ENCODE results near the gene ZNF487.
"Not testable (repeated sequence)": the region's sequence is repeated elsewhere in the genome, so short reads cannot be mapped to it uniquely, and the experiment has no call there.

Gene ZNF487

GRCh38 chr10:43437141-43437870 is 395 bp downstream of the ZNF487 start:
- peak; percentile 76 for DNase-seq

GRCh38 chr10:43440463-43441134 is 3.7 kb downstream of the ZNF487 start:
- DNase-seq: no peak

GRCh38 chr10:43444323-43444722 is 7.4 kb downstream of the ZNF487 start:
- no peak for DNase-seq

GRCh38 chr10:43444897-43445466 is 8.1 kb downstream of the ZNF487 start:
- no peak for DNase-seq

- DNase-seq: not testable (repeated sequence)
These were observed 9.5 kb downstream of the ZNF487 start for GRCh38 chr10:43446219-43447017.

DNA sequence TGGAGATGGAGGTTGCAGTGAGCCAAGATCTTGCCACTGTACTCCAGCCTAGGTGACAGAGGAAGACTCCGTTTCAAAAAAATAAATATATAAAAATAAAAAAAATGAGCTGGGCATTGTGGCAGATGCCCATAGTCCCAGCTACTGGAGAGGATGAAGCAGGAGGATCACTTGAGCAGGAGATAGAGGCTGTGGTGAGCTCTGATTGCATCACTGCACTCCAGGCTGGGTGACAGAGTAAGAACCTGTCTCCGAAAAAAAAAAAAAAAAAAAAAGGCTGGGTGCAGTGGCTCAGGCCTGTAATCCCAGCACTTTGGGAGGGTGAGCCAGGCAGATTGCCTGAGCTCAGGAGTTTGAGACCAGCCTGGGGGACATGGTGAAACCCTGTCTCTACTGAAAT is 11.8 kb downstream of the ZNF487 start:
- no peak for DNase-seq

GRCh38 chr10:43452356-43452914 is 15.5 kb downstream of the ZNF487 start:
- DNase-seq: no peak

DNA sequence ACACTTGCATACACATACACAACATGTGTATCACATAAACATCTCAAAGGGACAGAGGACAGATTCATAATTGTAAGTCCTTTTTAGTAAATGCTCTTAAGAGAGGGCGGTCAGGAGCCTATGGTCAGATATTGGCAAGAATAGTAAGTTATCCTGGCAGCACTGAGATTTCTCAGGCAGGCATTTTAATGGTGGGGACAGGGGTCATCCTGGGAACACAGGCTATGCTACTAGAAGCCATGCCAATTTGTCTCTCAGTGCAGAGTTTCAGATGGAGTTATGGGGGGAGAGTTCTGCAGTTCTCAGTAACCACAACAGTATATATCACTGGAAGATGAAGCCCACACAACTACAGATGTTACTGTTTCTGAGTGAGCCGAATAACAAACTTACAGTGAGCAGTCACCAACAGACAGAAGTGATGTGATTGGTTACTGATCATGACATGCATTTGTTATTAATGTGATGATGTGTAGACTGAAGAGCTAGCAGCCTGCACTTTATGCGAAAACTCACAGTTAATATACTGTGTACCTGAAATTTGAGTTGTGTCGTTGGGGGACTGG is 16.4 kb downstream of the ZNF487 start:
- no peak for DNase-seq

DNA sequence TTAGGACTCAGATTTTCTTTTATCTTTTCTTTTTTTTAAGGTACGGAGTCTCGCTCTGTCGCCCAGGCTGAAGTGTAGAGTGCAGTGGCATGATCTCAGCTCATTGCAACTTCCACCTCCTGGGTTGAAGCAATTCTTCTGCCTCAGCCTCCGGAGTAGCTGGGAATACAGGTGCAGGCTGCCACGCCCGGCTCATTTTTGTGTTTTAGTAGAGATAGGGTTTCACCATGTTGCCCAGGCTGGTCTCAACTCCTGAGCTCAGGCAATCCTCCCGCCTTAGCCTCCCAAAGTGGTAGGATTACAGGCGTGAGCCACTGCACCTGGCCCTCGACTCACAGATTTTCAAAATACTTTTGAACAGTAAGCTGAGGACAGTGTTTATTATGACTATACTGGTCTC is 17.1 kb downstream of the ZNF487 start:
- not testable (repeated sequence) for DNase-seq

DNA sequence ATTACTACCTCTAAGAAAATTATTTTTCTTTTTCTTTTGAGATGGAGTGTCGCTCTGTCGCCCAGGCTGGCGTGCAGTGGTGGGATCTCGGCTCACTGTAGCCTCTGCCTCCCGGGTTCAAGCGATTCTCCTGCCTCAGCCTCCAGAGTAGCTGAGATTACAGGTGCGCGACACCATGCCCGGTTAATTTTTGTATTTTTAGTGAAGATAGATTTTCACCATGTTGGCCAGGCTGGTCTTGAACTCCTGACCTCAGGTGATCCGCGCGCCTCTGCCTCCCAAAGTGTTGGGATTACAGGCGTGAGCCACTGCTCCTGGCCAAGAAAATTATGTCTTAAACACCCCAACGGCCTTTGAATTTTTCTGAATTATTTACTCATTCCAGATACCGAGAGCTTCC is 19.6 kb downstream of the ZNF487 start:
- DNase-seq: not testable (repeated sequence)

GRCh38 chr10:43458227-43458626 is 21.3 kb downstream of the ZNF487 start:
- no peak for DNase-seq

- DNase-seq: peak; percentile 25
These were observed 25.0 kb downstream of the ZNF487 start for GRCh38 chr10:43461950-43462349.

GRCh38 chr10:43465086-43465735 is 28.3 kb downstream of the ZNF487 start:
- DNase-seq: not testable (repeated sequence)

GRCh38 chr10:43465736-43466120 is 28.8 kb downstream of the ZNF487 start:
- not testable (repeated sequence) for DNase-seq

GRCh38 chr10:43471146-43471545 is 34.2 kb downstream of the ZNF487 start:
- DNase-seq: no peak

DNA sequence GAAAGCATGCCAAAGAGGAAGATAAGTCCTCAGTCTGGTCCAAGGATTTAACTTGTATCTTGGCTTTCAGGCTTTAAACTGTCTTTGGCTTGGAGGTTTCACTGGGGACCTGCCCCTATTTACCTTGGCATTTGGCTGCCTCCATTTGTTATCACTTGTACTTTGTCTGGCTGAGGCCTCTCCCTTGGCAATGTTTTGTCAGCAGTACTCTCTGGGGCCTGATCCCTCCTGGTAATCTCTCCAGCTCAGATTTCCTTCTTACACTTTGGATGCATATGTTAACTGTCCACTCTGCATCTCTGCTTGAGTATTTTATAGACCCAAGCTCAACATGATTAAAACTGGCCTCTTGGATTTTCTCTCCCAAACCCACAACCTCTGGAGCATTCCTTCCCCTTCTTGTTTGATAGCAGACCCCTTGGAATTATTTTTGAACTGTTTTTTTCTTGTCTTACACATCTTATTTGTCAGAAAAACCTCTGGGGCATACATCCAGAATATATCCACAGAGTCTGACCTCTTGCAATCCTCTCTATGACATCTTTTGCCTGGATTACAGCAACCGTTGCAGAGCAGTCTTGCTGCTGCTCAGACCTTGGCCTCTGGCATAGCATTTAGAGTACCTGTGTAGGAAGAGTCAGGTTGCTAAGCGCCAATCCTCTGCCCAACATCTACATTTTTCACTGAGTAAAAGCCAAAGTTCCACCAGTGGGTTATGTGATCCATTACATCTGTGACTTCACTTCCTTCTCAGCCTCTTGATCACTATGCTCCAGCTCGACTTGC is 35.2 kb downstream of the ZNF487 start:
- DNase-seq: no peak

GRCh38 chr10:43479275-43479674 is 42.4 kb downstream of the ZNF487 start:
- no peak for DNase-seq

DNA sequence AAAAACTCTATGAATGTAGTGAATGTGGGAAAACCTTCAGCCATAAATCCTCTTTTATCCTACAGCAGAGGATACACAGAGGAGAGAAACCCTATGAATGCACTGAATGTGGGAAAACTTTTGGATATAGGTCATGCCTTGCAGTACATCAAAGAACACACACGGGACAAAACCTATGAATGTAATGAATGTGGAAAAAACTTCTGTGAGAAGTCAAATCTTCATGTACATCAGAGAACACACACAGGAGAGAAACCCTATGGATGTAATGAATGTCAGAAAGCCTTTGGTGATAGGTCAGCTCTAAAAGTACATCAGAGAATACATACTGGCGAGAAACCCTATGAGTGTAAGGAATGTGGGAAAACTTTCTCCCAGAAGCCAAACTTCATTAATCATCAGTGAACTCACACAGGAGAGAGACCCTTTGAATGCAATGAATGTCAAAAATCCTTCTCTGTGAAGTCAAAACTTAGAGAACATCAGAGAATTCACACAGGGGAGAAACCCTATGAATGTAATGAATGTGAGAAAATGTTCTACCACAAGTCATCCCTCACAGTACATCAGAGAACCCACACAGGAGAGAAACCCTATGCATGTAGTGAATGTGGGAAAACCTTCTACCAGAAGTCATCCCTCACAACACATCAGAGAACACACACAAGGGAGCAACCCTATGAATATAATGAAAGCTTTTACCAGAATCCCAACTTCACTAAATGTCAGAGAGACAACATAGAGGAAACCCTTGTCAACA is 45.6 kb downstream of the ZNF487 start:
- no peak for DNase-seq

DNA sequence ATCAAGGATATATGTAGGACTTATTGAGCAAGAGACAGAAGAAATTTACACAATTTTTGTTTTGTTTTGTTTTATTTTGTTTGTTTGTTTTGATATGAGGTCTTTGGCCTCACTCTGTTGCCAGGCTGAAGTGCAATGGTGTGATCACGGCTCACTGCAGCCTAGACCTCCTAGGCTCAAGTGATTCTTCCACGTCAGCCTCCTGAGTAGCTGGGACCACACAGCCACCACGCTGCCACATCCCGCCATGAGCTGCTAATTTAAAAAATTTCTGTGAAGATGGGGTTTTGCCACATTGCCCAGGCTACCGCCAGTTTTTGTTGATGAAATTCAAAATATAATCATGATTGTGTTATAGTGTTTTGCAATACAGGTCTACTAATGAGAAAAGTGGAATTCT is 54.9 kb downstream of the ZNF487 start:
- no peak for DNase-seq

DNA sequence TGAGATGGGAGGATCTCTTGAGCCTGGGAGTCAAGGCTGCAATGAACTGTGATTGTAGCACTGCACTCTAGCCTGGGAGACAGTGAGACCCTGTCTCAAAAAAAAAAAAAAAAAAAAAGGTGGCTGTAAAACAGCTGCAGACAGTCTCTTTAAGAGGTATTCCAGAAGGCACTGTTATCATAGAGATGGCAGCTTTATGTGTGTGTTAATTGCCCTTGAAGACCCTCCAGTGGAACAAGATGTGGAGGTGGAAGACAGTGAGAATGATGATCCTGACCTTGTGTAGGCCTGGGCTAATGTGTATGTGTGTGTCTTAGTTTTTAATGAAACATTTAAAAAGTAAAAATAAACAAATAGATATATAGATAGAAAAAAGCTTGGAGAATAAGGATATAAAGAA is 66.0 kb downstream of the ZNF487 start:
- no peak for DNase-seq
